Neural progenitor cell (in vitro differentiated cells): Measurements from ENCODE around the gene CCDC149.

Experiments
- CTCF ChIP-seq: fragments of 200-600 bp; sonication (generic); IDR thresholded peaks from 2 replicates; pipeline ENCODE4 v1.5.1; 2017; ENCODE audit warnings: antibody characterized with exemption, mild to moderate bottlenecking
- EZH2 ChIP-seq: fragments of 200-600 bp; sonication (generic); IDR thresholded peaks from 2 replicates; pipeline ENCODE4 v1.6.1; 2017; ENCODE audit warnings: antibody characterized with exemption, mild to moderate bottlenecking, moderate library complexity
- EZH2phosphoT487 ChIP-seq: fragments of 200-600 bp; sonication (generic); IDR thresholded peaks from 2 replicates; pipeline ENCODE4 v1.6.1; 2017; ENCODE audit warnings: antibody characterized with exemption

DNA sequence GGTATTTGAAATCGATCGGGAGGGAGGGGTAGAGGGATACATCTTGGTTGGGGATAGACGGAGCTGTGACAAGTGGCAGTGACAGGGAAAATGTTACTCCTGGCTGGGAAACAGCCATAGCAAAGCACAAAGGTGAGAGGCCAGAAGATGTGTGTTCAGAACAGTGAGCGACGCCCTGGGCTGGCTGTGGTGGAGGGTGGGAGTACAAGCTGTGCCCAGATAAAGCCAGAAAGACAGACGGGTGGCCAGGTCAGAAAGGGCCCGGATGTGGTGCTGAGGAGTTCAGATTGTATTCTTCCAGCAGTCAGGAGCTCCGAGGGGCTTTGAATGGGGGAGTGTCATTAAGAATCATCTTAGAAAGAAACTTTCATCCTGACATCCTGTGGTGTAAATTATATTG is 27.9 kb downstream of the CCDC149 start:
- TF ChIP-seq CTCF (no peak), EZH2 (no peak), EZH2phosphoT487 (no peak)
